ENCODE results near the gene MYO18B.

Gene MYO18B

DNA sequence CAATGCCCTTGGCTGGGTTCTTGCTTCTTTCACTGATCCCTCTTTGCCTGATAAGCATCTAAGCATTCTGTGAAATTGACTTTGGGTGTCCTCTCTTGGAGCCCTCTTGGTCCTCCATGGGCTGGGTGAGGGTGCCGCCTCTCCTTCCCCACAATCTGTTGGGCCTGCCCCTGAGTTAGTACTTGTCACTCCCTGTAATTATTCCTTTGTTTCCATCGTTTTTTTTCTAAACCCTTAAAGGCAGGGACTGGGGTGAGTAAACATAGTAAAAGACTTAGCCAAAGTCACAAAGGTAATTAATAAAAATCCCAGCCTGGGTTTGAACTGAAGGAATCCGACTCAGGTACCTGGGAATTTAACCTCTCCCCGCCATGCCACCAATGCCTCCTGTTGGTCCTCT lies 188.1 kb downstream of the MYO18B start:
- ATAC-seq: no peak
- TF ChIP-seq ZNF70 (CRISPR knock-in tag; IDR thresholded peaks at IDR 0.05) (no peak), TCF4 (CRISPR knock-in tag; IDR thresholded peaks at IDR 0.05; ENCODE audit: borderline replicate concordance) (no peak), ZFP3 (CRISPR knock-in tag; IDR thresholded peaks at IDR 0.05) (no peak)
- TF ChIP-seq, protein P1, sequence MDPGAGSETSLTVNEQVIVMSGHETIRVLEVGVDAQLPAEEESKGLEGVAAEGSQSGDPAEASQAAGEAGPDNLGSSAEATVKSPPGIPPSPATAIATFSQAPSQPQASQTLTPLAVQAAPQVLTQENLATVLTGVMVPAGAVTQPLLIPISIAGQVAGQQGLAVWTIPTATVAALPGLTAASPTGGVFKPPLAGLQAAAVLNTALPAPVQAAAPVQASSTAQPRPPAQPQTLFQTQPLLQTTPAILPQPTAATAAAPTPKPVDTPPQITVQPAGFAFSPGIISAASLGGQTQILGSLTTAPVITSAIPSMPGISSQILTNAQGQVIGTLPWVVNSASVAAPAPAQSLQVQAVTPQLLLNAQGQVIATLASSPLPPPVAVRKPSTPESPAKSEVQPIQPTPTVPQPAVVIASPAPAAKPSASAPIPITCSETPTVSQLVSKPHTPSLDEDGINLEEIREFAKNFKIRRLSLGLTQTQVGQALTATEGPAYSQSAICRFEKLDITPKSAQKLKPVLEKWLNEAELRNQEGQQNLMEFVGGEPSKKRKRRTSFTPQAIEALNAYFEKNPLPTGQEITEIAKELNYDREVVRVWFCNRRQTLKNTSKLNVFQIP (CRISPR knock-in tag; IDR thresholded peaks at IDR 0.05; ENCODE audit: borderline replicate concordance, low read depth): no peak
- TF ChIP-seq, protein P2, sequence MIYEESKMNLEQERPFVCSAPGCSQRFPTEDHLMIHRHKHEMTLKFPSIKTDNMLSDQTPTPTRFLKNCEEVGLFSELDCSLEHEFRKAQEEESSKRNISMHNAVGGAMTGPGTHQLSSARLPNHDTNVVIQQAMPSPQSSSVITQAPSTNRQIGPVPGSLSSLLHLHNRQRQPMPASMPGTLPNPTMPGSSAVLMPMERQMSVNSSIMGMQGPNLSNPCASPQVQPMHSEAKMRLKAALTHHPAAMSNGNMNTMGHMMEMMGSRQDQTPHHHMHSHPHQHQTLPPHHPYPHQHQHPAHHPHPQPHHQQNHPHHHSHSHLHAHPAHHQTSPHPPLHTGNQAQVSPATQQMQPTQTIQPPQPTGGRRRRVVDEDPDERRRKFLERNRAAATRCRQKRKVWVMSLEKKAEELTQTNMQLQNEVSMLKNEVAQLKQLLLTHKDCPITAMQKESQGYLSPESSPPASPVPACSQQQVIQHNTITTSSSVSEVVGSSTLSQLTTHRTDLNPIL (CRISPR knock-in tag; IDR thresholded peaks at IDR 0.05; ENCODE audit: low read depth): no peak

DNA sequence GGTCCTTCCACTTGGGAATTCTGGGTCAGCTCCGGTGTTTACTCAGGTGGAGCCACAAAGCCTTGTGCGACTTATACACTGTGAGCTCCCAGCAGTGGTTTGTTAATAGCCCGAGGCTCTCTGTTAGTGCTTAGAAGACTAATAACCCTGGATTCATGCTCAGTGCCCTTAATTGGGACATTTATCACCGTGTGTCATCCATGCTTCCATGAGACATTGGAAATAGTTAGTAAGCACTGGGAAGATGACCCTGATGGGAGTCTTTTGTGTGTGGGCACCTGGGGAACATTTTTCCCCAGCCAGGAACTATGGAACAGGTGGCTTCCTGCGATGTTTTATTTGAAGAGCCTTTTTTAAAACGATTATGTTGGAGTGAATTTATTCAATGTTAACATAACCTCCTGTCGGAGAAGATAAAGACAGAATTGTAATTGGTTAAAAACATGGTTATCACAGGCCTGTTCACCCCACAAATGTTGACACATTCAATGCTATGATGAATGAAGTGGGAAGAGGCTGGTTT lies 188.9 kb downstream of the MYO18B start:
- no peak for ATAC-seq
- TF ChIP-seq ZNF565 (CRISPR knock-in tag; conservative IDR thresholded peaks at IDR 0.05; ENCODE audit: low read depth): no peak
- no peak for TF ChIP-seq ESRRG (CRISPR knock-in tag; IDR thresholded peaks at IDR 0.05)
- TF ChIP-seq TCF4 (CRISPR knock-in tag; IDR thresholded peaks at IDR 0.05; ENCODE audit: borderline replicate concordance): no peak
- no peak for TF ChIP-seq ZFP30 (CRISPR knock-in tag; IDR thresholded peaks at IDR 0.05)
- no peak for TF ChIP-seq ISL1 (CRISPR knock-in tag; IDR thresholded peaks at IDR 0.05)
- no peak for TF ChIP-seq ARNTL (CRISPR knock-in tag; IDR thresholded peaks at IDR 0.05; ENCODE audit: borderline replicate concordance, low read depth)
- TF ChIP-seq OSR1 (CRISPR knock-in tag; IDR thresholded peaks at IDR 0.05): no peak

DNA sequence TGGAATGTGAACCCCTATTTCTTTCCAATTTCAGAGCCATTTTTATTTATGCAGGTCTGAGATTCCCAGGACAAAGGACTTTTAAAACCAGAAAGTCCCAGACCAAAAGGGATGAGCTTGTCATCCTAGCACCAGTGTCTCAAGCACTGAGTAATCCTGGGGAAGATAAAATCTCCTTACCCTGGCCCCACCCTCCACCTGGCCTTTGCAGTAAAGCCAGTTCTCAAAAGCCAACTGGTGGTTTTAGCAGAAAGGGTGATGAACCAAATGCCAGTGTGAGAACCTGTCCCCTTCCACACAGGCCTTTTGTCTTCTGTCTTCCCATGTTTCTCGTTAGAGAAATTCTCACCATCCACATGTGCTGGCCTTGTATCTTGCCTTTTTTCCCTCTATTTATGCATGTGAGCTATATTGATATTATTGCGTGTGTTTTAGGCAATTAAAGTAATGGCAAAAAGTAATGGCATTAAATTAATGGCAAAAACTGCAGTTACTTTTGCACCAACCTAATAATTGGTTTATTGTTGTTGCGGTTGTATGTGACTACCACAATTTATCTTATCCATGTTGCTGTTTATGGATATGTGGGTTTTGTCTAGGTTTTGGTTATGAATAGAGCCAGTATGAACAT lies 191.3 kb downstream of the MYO18B start:
- ATAC-seq: no peak
- TF ChIP-seq ZFP3 (CRISPR knock-in tag; IDR thresholded peaks at IDR 0.05): no peak
- TF ChIP-seq ZFP30 (CRISPR knock-in tag; IDR thresholded peaks at IDR 0.05): no peak
- TF ChIP-seq, protein P3, sequence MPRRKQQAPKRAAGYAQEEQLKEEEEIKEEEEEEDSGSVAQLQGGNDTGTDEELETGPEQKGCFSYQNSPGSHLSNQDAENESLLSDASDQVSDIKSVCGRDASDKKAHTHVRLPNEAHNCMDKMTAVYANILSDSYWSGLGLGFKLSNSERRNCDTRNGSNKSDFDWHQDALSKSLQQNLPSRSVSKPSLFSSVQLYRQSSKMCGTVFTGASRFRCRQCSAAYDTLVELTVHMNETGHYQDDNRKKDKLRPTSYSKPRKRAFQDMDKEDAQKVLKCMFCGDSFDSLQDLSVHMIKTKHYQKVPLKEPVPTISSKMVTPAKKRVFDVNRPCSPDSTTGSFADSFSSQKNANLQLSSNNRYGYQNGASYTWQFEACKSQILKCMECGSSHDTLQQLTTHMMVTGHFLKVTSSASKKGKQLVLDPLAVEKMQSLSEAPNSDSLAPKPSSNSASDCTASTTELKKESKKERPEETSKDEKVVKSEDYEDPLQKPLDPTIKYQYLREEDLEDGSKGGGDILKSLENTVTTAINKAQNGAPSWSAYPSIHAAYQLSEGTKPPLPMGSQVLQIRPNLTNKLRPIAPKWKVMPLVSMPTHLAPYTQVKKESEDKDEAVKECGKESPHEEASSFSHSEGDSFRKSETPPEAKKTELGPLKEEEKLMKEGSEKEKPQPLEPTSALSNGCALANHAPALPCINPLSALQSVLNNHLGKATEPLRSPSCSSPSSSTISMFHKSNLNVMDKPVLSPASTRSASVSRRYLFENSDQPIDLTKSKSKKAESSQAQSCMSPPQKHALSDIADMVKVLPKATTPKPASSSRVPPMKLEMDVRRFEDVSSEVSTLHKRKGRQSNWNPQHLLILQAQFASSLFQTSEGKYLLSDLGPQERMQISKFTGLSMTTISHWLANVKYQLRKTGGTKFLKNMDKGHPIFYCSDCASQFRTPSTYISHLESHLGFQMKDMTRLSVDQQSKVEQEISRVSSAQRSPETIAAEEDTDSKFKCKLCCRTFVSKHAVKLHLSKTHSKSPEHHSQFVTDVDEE (CRISPR knock-in tag; IDR thresholded peaks at IDR 0.05): no peak
- no peak for TF ChIP-seq ZNF565 (CRISPR knock-in tag; conservative IDR thresholded peaks at IDR 0.05; ENCODE audit: low read depth)
- TF ChIP-seq ESRRG (CRISPR knock-in tag; IDR thresholded peaks at IDR 0.05): no peak
- no peak for TF ChIP-seq SNAI2 (CRISPR knock-in tag; IDR thresholded peaks at IDR 0.05)

DNA sequence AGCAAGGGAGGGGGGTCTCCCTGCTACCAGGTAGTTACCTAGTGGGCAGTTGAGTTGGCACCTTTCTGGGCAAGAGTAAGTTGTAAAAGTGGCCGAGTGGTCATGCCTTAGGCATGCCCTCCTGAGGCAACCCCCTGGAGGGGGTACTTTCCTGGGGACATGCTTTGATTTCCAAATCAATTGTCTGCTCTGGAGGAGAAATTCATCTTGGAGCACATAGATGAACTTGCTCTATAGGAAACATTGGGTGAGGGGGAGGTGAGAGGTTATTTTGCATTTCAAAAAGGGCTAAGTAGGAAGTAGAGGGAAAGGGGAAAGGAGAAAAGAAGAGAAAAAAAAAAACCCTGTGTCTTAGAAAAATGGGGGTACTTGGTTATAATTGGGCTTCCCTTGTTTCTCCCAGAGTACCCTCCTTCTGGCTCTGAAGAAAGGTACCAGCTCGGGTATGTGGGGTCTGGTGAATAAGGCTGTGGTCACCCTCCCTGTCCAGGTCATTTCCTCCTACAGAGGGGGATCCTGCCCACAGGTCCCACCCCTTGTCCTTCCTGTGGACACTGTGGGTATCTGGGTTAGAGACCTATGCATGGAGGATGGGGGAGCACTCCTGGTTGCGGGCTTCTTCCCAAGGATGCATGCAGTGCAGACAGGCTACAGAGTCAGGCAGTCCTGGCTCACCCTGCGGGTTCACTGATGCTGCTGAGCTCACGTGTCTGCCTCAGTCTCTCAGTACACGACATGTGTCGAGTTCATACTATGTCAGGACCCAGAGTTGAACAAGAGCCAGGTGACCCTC lies 193.5 kb downstream of the MYO18B start:
- TF ChIP-seq, protein P1 (CRISPR knock-in tag; IDR thresholded peaks at IDR 0.05; ENCODE audit: borderline replicate concordance, low read depth): no peak
- TF ChIP-seq ZNF565 (CRISPR knock-in tag; conservative IDR thresholded peaks at IDR 0.05; ENCODE audit: low read depth) (no peak), ZFP3 (CRISPR knock-in tag; IDR thresholded peaks at IDR 0.05) (no peak), ZFP30 (CRISPR knock-in tag; IDR thresholded peaks at IDR 0.05) (no peak), ZC3H10 (CRISPR knock-in tag; IDR thresholded peaks at IDR 0.05) (no peak), TOX (CRISPR knock-in tag; IDR thresholded peaks at IDR 0.05; ENCODE audit: borderline replicate concordance) (no peak), ESRRG (CRISPR knock-in tag; IDR thresholded peaks at IDR 0.05) (no peak), TCF4 (CRISPR knock-in tag; IDR thresholded peaks at IDR 0.05; ENCODE audit: borderline replicate concordance) (no peak)
- TF ChIP-seq, protein P3 (CRISPR knock-in tag; IDR thresholded peaks at IDR 0.05): no peak
- ATAC-seq: no peak
